GF-D8 (cell line): ENCODE data around the gene LAMP5.

Experiments used
- DNase-seq: peaks from one replicate; lab custom pipeline; 2025; lab: John Stamatoyannopoulos, UW

The LAMP5 gene, protein sequence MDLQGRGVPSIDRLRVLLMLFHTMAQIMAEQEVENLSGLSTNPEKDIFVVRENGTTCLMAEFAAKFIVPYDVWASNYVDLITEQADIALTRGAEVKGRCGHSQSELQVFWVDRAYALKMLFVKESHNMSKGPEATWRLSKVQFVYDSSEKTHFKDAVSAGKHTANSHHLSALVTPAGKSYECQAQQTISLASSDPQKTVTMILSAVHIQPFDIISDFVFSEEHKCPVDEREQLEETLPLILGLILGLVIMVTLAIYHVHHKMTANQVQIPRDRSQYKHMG

DNA sequence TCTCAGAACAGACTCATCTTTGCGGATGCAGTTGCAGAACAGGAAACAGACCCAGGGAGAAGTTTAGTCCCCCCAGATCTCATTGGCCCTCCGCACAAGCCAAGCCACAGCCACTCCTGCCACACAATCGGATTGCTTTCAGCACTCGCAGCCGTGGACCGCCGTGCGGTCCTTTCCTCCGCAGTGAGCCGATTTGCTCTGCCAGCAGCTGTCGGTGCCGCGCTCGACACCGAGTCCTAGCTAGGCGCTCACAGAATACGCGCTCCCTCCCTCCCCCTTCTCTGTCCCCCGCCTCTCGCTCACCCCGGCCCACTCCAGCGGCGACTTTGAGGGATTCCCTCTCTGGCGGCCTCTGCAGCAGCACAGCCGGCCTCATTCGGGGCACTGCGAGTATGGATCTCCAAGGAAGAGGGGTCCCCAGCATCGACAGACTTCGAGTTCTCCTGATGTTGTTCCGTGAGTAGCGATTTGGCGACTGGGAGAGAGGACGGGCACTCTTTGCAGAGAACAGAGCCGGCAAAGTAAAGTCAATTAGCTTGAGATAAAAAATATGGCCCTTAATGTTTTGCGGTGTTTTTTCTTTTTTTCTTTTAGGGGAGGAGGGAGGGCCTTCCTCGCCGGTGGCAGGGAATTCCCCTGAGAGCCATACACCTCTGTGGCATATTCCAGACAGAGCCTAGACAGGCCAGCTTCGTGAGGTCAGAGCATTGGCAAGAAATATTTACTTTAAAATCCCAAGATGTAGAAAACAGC lies at the start of gene LAMP5:
Gene LAMP5, plus strand, starts transcription at position 130 of the 753 bp plus-strand sequence. Its CDS starts 263 bp downstream, at position 393.
- DNase-seq: no peak

DNA sequence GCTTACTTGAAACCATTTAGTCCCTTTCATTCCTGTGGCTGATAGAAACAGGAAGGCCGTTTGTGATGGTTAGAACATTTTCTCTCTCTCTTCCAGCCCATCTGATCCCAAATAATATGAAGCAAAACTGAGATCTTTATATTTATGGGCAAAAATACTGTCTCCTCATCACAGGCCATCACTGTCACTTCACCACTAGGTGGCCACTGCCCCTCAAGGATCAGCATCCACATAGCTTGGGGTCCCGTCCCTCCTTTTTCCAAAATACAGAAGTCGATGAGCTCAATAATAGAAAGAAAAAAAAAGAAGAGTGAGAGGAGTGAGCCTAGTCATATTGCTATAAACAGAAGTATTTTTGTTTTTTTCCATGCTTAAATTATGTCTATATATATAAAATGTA lies 46.4 kb upstream of the LAMP5 start:
- DNase-seq: no peak

DNA sequence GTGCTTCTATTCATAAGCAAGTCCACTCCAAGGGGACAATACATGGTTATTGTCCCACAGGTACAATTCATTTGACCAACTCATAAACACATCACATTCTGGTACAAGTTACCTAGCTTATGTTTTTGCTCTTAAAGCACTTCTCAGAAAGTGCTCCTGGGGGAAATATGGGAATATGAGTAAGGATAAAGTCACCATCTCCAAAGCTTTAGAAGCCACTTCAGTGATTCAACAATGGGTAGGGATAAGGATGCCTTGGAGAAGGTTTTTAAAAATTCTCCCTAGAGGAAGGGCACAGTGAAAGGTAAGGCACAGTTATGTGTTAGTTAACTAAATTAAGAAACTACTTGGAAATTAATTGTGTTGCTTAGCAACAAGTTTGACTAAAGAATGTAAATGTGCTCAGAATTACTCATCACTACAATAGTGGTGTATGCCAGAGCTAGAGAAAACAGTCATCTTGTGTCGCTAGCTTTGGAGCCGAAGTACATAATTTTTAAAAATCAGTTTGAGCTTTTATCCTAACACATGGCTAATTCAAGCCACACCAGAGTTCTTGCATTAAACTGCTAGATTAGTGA lies 39.5 kb upstream of the LAMP5 start:
- no peak for DNase-seq

DNA sequence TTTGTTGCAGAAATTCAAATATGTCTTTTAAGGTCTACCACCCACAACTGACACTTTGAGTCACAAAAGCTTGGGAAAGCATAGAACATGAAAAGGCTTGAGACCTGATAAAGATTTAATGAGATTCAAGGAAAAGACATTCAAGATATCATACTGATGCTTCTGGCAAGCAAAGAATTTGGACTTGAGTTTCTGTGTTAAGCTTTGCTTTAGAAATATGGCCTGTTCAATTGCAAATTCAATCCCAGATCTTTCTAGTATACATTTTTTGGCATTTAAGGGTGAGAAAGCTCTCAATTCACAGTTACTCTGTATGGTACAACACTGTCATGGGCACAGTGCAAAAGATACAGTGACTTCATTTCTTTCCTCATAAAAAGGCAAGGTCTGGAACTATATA lies 38.9 kb upstream of the LAMP5 start:
- DNase-seq: no peak

DNA sequence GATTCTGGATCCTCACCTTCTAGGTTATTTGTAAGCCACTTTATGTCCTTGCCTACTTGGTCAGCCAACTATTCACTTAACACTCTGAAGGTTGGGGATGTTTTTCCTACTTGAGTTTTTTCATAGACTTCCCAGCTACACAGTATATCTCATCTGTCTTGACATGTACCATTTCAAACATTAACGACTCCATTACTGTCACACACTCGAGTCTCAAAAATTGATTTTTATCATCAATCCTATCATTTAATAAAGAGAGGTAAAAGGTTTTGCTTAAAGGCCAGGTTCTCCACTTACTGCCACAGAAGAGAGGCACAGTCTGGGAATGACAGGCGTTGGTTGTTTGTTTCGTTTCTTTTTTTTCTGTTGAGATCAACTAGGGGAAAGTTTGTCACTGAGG lies 38.2 kb upstream of the LAMP5 start:
- DNase-seq: no peak

DNA sequence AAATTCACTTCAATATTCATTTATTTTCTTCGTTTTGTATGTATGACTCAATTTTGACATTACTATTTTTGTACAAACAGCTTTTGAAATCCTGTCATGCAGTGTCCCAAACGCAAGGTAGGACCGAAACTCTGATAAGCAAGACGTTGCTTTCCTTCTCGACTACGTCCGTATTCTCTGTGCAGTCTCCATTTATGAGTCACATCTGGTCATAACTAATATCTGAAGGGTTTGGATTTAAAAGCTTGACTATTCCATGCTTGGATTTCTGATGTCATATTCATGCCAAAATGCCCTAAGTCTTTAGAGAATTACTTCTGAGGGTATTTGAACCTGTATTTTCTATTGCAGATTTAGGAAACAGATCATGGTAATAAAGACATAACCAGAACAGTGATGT lies 37.8 kb upstream of the LAMP5 start:
- DNase-seq: no peak

DNA sequence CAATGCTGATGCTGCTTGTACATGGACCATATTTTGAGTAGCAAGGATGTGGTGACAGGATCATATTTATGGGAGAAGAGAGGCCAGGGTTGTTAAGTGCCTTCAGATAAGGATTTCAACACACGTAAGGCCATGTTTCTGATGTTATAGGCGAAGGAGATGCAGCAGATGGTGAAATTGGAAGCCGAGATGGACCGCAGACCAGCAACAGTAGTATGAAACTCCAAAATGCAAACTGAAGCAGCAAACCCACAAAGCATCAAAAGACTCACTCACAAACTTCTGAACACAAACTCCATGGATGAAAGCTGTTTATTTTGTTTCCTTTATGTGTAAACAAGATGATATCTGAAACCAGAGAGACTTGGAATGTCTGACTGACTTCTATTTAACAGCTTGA lies 35.6 kb upstream of the LAMP5 start:
- DNase-seq: no peak

DNA sequence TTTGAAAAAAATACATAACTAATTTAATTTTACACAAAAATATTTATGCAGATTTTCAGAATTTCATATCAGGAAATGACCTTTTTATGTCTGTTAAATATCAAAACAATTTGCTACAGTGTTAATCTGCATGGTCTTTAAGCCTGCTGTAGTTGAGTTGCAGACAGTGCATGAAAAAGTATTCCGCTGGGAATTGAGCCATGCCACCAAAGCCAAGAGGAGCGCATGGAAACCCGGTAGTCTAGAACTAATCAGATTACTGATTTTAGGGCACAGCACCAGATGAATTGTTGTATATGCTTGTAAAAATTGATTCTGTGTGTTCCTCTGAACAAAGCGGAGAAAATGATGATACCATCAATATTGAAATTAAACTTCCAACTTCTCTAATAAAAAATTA lies 34.3 kb upstream of the LAMP5 start:
- DNase-seq: no peak

DNA sequence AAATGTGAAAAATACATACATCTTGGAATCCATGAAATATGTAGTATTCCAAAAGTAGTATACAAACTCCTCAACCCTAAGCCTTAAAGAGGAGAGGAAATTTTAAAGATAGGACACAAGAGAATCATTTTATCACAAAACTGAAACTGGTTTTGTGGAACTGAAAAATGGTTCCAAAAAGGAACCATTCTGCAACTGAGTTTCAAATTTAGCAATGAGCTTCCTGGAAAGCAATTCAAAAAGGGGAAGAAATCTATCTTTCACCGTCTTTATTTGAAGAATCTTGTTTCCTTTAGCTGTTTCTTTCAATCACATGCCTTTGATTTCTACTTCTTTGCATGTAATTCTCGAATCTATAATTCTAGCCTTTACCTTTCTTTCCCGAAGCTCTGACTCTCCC lies 32.2 kb upstream of the LAMP5 start:
- no peak for DNase-seq

DNA sequence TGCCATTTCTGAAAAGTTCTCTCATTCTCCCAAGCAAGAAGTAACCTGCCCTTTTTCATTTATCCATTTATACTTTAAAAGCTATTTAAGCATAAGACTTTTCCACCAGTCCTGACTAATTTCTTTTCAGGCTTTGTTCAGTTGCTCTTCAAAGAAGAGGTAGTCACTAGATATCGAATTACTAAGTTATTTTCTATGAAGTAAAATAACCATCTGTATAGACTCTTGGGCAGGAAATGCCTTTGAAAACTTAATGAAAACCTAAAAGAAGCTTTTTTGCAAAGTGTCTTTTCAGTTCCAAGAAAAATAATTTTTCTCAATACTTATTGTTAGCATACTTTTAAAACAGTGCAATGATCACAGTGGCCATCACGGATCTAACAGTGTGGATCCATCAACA lies 31.3 kb upstream of the LAMP5 start:
- no peak for DNase-seq

DNA sequence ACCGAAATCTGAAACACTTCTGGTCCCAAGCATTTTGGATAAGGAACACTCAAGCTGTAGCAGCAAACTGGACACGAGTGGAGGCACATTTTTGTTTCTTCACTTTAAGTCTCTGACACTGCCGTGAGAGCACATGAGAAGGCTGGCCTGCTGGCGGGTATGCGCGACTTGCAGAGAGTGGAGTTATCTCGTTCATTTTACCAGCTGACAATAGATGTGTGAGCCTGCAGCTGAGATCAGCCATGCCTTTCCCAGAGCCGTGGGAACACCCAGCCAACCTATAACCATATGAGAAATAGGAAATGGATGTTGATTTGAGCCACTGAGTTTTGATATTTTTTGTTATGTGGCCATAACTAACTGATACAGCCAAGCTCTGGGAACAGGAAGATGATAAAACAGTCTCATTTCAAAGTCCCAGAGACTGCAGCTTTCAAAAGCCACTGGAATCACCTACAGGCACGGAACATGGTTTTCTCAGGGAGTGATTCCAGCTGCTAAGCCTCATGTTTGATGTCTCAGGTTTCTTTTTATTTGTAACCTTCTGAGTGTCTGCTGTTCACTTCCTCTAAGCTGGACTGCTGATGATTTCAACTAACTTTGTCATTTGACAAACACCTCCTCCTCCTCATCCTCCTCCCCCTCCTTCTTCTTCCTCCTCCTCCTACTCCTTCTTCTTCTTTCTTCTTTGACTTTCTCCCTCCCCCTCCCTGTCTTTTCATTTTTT lies 28.6 kb upstream of the LAMP5 start:
- no peak for DNase-seq

DNA sequence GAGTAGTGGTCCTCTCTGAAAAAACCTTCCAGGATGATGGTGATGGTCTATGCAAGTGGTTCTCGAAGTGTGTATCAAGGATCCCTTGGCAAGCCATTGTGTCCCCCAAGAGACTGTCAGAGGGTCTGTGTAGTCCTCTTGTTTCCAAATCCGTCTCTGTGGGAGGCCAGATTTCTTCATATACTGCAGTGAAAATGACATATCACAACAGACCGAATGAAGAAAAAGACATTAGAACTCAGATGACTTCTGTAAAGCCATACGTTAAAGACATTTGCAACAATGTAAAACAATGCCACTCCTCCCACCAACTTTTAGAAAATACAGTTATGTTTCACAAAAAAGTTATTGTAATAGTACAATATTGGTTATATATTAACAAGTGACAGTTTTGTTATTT lies 27.2 kb upstream of the LAMP5 start:
- no peak for DNase-seq

DNA sequence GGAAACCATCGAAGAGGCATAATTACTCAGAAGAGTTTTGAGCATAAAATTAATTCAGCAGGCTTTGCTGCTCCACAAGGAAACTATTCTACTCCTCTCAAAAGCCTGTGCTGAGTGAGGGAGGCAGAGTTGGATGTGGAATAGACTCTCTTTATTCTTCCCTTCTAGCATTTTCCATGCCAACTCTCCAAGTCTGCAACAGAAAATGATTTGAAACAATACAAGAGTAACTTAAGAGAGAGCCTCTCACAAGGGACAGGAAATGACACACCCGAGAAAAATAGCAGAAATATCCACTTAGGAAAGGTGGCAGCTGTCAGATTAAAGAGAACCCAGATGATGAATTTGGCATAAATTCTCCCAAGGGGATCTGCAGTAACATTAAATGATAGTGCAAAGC lies 26.3 kb upstream of the LAMP5 start:
- DNase-seq: no peak

DNA sequence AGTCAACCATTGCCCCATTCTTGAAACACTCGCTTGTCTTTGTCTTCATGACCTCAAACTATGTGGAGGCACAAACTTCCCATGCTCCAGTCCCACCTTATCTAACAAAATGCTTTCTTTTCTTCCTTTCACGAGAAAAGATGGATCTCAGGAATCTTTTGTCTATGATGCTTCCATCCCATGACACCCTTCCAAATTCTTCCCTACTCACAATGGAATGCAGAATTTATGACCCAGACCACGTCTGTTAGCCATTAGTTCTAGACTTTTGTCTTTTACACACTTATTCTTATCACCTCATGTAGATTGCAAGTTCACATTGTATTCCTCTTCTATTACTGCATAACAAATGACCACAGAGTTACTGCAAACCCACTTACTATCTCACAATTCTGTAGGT lies 24.2 kb upstream of the LAMP5 start:
- no peak for DNase-seq

DNA sequence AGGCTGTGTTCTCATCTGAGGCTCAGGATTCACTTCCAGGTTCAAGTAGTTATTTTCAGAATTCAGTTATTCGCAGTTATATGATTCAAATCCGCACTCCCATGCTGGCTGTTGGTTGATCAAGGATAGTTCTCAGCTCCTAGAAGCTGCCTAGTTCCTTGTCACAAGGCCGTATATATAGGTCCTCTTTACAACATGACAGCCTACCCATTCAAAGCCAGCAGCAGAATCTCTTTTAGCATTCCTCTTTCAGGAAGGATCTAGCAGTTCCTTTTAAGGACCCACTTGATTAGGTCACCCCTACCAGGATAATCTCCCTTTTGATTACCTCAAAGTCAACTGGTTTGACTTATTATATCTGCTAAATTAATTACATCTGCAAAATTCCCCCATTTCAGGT lies 23.8 kb upstream of the LAMP5 start:
- no peak for DNase-seq

DNA sequence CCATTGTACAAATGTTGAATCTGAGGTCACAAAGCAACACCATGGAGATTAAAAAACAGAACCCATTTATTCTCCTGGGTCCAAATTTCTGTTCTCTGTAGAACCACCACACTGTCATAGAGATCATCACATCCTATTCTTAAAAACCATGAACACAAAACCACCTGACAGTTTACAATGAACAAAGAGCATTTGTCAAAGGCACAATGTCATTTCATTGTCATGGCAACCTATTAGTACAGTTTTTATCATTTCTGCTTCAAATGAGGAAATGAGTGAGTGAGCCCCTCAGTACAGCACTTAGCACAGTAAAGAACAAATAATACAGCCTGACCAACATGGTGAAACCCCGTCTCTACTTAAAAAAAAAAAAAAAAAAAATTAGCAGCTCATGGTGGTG lies 23.1 kb upstream of the LAMP5 start:
- no peak for DNase-seq

DNA sequence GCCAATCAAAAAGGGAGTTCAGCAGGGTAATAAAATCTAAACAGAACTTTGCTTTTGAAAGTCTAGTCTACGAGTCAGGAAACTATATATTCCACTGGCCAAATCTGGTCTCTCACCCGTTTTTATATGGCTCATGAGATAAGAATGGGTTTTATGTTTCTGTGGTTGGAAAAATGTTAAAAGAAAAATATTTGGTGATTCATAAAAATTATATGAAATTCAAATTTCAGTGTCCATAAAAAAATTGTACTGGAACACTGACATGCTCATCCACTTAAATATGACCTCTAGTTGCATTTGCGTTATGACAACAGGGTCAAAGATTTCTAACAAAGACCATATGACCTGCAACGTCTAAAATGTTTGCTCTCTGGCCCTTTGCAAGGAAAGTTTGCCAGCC lies 22.3 kb upstream of the LAMP5 start:
- DNase-seq: no peak

DNA sequence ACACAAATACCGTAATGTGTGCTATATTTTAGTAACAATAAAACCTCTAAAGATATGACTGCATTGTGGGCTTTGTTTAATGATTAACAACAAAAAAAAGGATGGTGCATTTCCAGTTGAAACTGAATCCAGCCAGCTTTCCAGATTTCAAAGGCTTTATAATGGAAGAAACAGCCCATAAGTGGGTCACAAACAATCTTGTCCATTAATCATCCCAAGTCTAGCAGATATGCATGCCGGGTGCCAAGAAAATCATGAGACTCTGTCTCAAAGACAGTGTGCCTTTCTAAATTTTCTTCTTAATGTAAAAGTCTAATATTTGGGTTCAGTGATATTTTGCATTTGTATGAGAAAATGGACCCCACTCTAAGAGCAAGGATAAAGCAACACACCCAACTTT lies 20.6 kb upstream of the LAMP5 start:
- no peak for DNase-seq

DNA sequence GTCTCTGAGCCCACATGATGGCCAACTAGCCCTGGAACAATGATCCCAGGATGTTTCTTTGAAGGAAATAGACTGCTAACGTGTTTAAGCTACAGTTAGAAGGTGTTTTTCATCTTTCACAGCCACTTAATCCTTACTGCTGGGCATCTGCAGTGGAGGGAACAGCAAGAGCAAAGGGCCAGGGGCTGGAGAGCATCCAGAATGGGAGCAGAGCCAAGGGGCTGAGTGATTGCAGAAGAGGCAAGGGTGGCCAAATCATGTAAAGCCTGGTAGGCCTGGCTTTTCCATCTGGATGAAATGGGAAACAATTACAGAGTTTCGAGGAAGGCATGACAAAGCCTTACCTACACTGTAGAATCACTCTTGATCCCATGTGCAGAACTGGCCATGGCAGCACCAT lies 18.7 kb upstream of the LAMP5 start:
- no peak for DNase-seq

DNA sequence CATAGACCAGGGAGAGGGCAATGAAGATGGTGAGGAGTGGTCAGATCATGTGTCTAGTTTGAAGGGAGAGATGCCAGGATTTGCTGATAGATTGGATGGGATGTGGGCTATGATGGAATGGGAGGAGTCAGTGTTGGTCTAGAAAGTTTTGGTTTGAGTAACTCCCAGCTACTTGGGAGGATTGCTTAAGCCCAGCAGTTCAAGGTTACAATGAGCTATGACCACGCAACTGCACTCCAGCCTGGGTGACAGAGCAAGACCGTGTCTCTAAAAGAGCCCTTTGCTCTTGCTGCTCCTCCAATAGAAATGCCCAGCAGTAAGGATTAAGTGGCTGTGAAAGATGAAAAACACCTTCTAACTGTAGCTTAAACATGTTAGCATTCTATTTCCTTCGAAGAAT lies 18.2 kb upstream of the LAMP5 start:
- DNase-seq: no peak

DNA sequence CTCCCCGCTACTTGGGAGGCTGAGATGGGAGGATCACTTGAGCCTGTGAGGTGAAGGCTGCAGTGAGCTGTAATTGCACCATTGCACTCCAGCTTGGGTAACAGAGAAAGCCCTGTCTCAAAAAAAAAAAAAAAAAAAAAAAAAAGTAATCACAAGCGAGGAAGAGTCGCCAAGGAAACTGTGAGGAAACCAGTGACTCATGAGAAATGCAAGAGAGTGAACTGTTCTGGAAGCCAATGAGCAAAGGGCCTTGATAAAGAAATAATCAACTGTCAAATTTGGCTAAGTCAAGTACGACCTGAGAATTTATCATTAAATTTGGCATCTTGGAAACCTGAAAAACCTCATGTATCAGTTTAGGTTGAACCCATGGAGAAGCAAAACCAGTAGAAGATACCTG lies 16.1 kb upstream of the LAMP5 start:
- DNase-seq: no peak

DNA sequence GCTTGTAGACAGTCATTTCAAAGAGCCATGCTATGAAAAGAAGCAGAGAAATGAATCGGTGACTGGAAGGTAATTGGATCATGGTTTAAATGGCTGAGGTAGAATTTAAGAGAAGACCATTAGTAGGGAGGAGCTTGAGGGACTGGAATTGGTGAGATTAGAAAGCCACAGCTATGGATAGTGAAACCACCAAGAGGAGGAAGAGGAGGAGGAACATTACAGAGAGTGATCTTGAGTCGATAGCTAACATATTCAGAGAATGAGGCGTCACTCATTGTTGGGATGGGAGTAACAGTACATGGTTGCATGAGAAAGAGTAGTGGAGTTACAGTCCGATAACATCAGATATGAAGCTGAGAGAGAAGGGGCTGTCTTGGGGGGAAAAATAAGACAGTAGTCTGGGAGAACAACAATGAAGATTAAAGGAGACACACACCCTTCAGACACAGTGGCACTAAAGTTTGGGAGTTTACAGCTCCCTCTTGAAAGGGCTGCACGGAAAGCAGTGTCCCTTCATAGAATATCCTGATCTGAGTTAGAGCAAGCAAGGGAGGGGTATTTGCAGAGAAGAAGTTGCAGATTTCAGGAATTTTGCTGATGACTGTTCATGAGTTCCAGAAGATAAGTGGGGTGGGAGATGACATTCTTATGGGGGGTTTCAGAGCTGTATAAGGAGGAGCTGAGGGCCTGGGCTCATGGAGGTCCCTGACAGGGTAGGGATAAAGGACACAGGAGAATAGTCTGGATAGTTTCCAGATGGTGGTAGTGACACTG lies 15.1 kb upstream of the LAMP5 start:
- no peak for DNase-seq
